Renal cortex interstitium (tissue), 11 donors: Measurements from ENCODE around the gene NHEJ1. TPM values are rescaled to one million over a fixed set of nuclear protein-coding genes. Genes with fewer than 3 reads are reported as not detected.
A peak's percentile ranks its signal among the peaks of the same experiment; 100 is the strongest.

Experiments
- DNase-seq, 11 donors: peaks; one replicate each; pipeline ENCODE4 v3.0.0-alpha.2; 2013; ENCODE audit warnings: low read depth in 9 of 11, low spot score in 4 of 11; ENCODE audit errors: extremely low read depth in 1 of 11
- polyA plus RNA-seq, 3 donors: library from polyadenylated mRNA; unstranded; fragments of 120-200 nt; gene quantifications; one replicate each; pipeline ENCODE4 v1.2.1, GENCODE V29; 2013; ENCODE audit not compliant: insufficient read length in 3 of 3

Gene NHEJ1
- polyA plus RNA-seq, 3 donors = 16.7 to 21.4 (median 17.0) TPM

DNA sequence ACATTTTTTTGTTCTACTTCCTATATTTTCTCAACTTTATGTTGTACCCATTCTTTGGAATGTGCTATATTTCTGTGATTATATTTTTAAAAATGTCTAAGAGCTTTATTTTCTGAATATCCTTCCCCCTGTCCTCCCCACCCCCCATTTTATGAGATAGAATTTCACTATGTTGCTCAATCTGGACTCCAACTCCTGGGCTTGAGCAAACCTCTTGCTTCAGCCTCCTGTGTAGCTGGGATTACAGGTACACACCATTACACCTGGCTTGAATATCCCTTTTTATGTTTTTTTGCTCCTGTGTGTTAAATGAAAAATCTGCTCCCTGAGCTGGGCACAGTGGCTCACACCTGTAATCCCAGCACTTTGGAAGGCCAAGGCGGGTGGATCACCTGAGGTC is 36.8 kb upstream of the NHEJ1 start:
- DNase-seq = no peak

DNA sequence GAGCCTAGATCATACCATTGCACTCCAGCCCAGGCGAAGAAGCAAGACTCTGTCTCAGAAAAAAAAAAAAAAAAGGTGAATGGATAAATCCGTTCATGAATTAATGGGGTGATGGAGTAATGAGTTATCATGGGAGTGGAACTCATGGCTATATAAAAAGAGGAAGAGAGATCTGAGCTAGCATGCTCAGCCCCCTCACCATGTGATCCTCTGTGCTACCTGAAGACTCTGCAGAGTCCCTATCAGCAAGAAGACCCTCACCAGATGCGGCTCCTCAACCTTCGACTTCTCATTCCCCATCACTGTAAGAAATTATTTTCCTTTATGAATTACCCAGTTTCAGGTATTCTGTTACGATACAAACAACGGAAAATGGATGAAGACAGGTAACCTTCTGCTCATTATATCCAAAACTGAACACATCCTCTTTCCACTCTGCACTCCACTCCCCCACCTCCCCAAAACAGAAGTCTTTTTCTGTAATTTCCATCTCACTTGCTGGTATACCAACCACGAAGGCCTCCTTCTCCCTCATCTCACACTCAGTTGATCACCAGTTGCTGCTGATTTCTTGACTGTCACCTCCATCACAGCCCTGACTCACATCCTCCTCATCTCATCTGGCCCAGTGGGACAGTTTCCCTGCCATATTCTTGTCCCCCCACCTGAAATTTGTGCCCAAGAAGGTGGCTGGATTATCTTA is 26.3 kb upstream of the NHEJ1 start:
- no peak for DNase-seq

DNA sequence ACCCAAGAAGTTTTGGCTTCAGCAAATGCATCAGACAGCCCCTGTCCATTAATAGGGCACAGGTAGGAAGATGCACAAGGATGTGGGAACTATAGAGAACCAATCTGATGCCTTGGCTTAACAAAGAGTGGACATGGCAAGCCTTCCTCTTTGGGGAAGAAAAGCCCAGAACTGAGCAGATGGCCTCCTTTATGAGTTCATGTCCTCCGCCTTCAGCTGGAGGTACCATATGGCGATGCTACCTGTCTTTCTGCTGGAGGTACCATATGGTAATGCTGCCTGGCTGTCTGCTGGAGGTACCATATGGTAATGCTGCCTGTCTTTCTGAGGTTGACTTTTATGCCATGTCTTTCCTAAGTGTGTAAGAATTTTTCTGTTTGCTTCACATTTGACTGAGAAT is 23.5 kb upstream of the NHEJ1 start:
- DNase-seq = no peak

DNA sequence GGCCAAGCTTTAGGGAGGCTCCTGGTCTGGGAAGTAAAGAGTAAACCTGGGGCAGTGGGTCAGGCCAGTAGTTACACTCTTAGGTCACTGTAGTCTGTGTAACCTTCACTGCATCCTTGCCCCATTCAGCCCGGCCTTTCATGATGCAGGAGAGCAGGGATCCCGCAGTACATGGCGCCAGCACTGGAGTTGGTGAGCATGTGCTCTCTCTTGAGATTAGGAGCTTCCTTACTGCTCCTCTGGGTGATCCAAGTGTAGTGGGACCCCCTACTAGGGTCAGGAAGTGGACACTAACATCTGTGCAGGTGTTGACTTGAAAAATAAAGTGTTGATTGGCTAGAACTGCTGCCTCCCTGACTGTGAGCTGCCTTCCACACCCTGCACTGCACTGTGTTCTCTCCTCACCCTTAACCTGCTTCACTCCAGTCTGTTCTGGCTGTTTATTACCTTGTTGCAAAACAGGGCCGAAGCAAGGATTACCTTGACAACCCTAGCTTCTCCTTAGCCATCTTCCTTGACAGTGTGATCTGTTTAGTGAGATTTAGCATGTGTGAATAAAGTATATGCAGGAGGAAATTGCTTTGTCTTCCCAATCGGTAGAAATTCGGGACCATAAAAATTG is 22.6 kb upstream of the NHEJ1 start:
- DNase-seq = no peak

DNA sequence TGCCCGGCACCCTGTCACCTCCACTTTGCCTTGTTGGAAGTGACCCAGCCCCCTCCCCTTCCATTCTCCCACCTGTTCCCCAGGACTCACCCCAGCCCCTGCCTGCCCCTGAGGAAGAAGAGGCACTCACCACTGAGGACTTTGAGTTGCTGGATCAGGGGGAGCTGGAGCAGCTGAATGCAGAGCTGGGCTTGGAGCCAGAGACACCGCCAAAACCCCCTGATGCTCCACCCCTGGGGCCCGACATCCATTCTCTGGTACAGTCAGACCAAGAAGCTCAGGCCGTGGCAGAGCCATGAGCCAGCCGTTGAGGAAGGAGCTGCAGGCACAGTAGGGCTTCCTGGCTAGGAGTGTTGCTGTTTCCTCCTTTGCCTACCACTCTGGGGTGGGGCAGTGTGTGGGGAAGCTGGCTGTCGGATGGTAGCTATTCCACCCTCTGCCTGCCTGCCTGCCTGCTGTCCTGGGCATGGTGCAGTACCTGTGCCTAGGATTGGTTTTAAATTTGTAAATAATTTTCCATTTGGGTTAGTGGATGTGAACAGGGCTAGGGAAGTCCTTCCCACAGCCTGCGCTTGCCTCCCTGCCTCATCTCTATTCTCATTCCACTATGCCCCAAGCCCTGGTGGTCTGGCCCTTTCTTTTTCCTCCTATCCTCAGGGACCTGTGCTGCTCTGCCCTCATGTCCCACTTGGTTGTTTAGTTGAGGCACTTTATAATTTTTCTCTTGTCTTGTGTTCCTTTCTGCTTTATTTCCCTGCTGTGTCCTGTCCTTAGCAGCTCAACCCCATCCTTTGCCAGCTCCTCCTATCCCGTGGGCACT is 21.9 kb upstream of the NHEJ1 start:
- no peak for DNase-seq

DNA sequence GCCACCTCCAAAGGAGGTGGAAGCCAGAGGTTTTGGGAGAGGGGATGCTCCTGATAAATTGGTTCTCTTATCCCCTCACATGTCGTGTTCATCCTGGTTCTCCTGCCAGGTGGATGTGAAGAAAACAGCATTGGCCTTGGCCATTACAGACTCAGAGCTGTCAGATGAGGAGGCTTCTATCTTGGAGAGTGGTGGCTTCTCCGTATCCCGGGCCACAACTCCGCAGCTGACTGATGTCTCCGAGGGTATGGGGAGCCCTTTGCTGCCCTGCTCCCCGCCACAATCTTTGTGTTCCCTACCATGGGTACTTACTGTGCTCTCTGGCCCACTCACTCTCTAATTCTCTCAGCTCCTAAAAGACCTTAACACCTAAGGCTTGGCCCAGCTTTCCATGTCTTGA is 20.9 kb upstream of the NHEJ1 start:
- DNase-seq = no peak

DNA sequence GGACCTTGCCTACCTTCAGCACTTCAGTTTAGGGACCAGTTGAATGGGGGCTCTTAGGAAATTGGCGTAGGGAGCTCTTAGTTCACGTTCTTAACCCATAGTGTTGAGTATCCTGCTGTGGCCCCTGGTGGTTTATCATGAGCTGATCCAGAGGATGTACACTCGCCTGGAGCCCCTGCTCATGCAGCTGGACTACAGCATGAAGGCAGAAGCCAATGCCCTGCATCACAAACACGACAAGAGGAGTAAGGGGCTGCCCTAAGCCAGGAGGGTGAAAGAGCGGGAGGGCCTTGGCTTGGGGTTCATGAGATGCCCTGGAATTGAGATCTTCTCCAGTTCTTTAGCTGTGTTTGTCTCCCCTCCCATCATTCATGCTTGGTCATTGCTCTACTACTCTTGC is 20.3 kb upstream of the NHEJ1 start:
- no peak for DNase-seq

DNA sequence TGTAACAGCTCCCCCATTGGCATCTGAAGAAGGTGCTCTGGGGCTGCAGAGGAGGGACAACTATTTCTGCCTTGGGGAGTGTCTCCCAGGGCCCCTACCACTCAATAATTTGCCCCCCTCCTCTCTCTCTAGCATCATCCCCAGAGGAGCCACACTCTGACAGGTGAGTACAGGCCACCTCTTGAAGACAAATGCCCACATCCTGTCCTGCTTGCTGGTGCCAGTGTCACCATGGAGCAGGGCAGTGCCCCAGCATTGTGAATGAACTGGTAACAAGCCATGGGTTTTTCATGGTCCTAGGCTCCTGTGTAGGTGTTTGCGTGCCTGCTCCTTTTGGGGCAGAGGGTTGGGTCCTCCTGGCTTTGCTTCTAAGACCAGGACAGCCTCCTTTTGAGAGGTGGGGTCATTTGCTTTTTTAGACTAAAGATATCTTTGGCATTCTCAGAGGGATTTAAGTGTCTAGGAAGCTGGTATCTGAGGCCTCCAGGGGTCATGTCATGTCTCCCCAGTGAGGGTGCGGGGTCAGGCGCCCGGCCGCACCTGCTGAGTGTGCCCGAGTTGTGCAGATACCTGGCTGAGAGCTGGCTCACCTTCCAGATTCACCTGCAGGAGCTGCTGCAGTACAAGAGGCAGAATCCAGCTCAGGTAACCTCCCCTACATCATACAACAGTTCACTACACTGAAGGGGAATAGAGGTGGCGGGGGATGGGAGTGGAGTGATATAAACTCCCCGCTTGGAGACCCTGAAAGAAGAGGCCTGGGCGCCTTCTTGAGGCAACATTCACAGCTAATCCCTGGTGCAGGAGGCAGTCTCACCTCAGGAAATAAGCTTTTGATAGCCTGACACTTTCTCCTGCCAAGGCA is 19.2 kb upstream of the NHEJ1 start:
- DNase-seq = no peak

DNA sequence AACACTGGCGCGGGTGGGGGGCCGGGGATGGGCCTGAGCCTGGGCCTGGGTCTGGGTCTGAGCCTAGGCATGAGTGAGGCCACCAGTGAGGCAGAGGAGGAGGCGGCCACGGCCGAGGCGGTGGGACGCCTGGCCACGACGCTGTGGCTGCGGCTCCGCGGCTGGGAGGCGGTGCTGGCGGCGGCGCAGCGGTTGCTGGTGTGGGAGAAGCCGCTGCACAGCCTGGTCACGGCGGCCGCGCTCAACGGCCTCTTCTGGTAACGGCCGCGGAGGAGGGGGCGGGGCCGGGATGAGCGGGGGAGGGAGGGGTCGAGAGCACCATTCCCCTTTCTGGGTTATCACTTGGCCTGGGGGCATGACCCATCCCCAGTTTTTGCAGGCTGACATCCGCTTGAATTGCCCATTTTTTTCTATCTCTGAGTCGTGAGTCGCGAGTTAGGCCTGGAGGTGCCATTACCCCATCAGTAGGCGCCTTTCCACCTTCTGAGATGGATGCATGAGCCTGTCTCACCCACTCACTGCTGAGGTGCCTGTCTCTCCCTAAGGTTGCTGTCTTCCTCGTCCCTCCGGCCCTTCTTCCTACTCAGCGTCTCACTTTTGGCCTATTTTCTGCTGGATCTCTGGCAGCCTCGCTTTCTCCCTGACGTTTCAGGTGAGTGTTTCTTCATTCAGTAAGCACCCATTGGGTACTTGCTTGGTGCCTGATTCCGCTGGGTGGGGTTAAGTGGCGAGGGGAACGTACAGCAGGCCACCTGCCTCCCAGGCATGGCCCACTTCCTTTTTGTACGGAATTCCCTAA is 18.0 kb upstream of the NHEJ1 start:
- peak in 7 of 11 donors; percentile 9 to 35 (median 20) for DNase-seq

DNA sequence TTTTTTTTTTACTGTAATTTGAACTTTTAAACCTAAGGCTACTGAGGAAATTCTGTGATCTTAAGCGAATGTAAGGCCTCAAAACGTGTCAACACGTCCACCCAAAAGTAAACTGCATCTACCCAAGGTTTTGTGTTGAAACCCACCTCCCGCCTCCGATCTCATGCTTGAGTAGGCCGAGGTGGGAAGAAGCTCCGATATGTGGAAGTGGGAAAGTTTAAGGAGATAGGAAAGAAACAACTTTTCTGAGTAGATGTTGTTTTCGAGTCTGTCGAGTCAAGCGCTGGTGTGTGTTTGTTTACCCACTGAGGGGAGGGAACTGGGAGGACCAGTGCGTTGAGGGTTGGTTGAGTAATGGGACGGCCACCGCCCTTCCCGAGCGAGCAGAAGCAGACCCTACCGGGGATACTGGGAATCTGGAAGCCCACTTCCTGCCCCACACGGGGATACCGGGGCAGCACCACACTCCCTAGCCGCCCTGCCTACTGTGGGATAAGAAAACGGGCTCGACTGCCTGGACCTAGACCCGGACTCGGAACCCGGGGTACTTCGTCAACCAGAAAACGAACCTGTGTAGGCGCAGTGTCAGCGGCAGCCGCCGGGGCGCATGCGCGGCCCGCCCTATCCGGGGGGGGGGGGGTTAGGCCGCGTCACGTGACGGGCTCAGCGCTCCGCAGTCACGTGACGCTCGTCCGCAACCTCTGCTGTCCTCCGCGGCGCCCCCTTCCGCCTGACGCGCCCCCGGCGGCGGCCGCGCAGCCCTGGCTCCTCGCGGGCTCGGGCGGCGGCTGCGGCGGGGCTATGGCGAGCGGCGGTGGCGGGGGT is 17.1 kb upstream of the NHEJ1 start, which contains the start of gene RETREG2:
RETREG2 (plus strand) TSS at position 724 of the 825 bp plus-strand sequence; CDS start at position 802, 78 bp downstream.
- DNase-seq = peak in 10 of 11 donors; percentile 66 to 86 (median 80)

DNA sequence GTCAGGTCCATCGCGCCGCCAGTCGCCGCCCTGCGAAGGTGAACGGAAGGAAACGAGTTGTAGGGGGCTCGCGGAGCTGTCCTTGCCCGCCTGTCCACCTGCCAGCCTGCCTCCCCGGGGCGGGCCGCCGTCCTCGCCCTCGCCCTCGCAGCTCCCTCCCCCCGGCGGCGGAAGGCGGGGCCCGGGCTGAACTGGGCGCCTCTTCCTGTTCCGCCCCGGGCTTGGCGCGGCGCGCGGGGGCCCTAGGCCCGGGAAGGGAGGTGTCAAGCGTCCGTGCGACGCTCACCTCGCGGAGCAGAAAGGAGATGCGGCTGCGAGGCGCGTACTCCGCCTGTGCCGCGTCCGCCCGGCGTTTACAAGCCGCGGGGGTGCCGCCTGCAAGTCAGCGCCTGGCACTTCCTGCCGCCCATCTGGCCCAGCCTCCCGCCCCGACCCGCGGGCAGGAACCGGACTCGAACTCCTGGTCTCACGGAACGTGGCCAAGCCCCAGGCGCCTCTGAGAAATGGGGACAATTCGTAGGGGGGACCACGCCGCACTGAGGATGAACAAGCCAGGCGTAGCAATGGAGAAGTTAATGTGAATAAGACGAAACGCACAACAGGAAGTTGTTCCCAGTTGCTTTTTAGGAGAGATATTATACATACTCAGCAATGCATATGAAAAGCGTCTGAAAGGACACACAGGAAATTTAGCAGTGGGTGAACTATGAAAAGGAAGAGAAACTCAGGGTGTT is 16.4 kb upstream of the NHEJ1 start, which contains the start of gene CNPPD1:
CNPPD1 (minus strand) TSS at position 108 of the 734 bp plus-strand sequence; CDS start at position 11, 97 bp downstream.
- peak in 9 of 11 donors; percentile 50 to 78 (median 67) for DNase-seq

DNA sequence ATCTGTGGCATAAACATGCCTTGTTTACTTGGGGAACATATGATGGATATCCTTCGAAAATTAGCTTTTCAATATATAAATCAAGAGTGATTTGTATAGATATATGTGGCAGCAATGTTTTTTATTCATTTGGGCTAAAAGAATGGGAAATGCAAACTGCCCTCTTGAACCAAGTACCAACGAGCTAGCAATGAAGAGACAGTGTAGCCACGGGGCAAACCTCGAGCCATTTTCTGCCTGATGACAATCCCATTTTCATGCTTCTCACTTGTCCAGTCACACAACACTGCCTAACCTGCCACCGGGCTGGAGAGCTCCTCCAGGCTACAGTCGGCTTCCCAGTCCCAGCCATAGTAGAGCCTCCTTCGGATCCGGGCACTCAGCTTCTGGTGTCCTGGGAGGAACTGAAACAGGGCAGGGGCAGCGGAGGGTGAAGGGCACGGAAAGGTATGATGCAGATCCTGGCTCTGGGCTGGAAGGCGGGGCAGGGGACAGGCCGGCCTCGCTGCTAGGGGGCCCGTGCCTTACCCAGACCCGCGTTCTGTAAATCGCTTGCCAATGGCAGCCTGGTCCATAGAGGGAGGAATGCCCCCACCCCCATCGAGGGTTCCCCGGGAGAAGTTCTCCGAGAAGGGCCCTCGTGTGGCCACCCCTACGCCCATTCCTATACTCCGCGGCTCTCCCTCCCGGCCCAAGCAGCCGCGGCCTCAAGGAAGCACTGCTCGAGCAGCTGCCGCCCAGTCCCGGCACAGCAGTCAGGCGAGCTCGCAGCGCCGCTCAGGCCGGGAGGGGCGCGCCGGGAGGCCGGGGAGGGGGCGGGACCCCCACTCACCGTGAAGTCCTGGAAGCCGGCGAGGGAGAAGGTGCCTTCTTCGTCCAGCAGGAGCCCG is 15.6 kb upstream of the NHEJ1 start:
- DNase-seq = peak in 8 of 11 donors; percentile 9 to 38 (median 25)

DNA sequence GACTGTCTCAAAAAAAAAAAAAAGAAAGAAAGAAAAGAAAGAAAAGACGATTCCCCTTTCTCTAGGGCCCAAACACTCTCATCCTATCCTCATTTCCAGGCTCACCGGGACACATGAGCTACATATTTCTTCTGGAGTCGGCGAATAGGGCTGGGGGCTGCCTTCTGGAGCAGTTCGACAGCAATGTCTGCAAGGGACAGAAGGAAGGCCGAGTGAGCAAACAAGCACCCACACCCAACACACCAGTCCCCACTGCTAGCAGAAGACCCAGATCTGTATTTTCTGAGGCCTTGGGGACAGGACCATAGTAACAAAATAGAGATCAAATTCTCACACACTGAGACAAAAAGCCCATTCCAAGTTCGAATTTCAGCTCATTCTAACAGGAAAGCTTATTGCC is 14.9 kb upstream of the NHEJ1 start:
- no peak for DNase-seq

DNA sequence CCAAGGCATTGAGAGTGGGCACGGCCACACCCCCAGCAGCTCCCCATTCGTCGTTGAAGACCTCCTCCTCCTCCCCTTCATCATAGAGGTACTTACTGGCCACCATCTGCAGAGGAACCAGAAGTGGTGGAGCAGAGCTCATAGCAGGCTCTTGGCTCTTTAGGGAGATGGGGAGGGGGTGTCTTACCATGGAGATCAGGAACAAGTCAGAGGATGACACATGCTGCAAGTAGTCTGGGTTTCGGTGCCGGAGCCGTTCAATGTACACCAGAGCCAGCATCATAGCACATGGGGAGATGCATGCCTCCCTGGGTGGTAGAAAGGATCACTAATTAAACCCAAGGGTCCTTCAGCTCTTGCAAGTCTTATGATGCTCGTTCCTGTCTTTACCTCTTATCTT is 14.2 kb upstream of the NHEJ1 start:
- DNase-seq = no peak

DNA sequence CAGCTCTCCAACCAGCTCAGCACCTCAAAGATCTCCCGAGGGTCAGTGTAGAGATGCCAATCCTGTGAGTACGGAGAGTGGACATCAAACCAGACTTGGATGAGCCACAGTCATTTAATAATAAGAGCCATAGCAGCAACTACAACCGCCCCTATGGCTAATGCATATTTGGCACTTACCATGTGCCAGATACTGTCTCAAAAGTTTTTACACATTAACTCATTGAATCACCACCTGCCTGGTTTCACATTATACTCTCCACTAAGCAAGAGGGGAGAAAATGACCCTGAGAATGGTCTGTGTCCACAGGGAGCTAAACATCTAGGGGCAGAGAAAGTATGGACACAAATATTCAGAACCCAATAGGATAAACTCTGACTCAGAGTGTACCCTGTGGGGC is 13.5 kb upstream of the NHEJ1 start:
- DNase-seq = no peak

DNA sequence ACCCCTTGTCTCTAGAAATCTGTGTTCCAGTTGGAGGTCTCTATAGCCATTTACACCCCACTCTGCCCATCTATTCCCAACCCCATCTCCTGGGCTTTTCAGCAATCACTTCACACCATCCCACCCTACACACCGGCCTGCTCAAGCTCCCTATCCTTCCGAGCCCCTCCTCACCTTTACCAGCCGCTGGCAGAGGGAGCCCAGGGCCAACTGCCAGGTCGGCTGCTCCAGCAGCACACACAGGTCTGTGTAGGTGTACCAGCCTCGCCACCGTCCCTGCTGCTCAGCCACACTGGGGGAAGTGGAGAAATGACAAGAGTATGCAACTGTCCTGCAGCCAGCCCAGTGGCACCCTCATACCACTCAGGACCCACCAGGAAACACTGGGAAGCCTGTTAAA is 12.6 kb upstream of the NHEJ1 start:
- DNase-seq = no peak
